NCI-H146 treated with DMSO at 0.1 percent for 48 hours (cell line): ENCODE measurements around the gene CDHR2.
A peak's percentile ranks its signal among the peaks of the same experiment; 100 is the strongest.
"Not testable (repeated sequence)": the region's sequence is repeated elsewhere in the genome, so short reads cannot be mapped to it uniquely, and the experiment has no call there.

Experiments
- DNase-seq: peaks from one replicate; lab custom pipeline; 2025; ENCODE audit not compliant: unreplicated experiment; lab: John Stamatoyannopoulos, UW

The CDHR2 gene

GRCh38 chr5:176540476-176540899, 8.7 kb upstream of the CDHR2 start:
- no peak for DNase-seq

GRCh38 chr5:176540956-176541337, 8.2 kb upstream of the CDHR2 start:
- no peak for DNase-seq

- DNase-seq, result no peak
These were observed 7.6 kb upstream of the CDHR2 start for GRCh38 chr5:176541338-176542134.

- no peak for DNase-seq
These were observed 7.0 kb upstream of the CDHR2 start for GRCh38 chr5:176542135-176542595.

- DNase-seq, result no peak
These were observed 6.3 kb upstream of the CDHR2 start for GRCh38 chr5:176542596-176543427.

GRCh38 chr5:176543428-176544182, 5.5 kb upstream of the CDHR2 start:
- DNase-seq, result peak; percentile 41

GRCh38 chr5:176545388-176545736, 3.8 kb upstream of the CDHR2 start:
- no peak for DNase-seq

- DNase-seq, result no peak
These were observed 3.2 kb upstream of the CDHR2 start for GRCh38 chr5:176545737-176546509.

- DNase-seq, result no peak
These were observed 1.3 kb upstream of the CDHR2 start for GRCh38 chr5:176547802-176548201.

GRCh38 chr5:176549871-176550270, 729 bp downstream of the CDHR2 start:
- DNase-seq, result no peak

- no peak for DNase-seq
These were observed 1.2 kb downstream of the CDHR2 start for GRCh38 chr5:176550275-176550831.

GRCh38 chr5:176550937-176551336, 1.8 kb downstream of the CDHR2 start:
- not testable (repeated sequence) for DNase-seq

GRCh38 chr5:176552332-176552869, 3.3 kb downstream of the CDHR2 start:
- no peak for DNase-seq

- DNase-seq, result peak; percentile 44
These were observed 4.3 kb downstream of the CDHR2 start for GRCh38 chr5:176553260-176554085.

GRCh38 chr5:176557846-176558245, 8.7 kb downstream of the CDHR2 start:
- DNase-seq, result no peak

GRCh38 chr5:176559683-176560082, 10.5 kb downstream of the CDHR2 start:
- no peak for DNase-seq

- no peak for DNase-seq
These were observed 11.2 kb downstream of the CDHR2 start for GRCh38 chr5:176560364-176560763.

GRCh38 chr5:176561259-176561658, 12.1 kb downstream of the CDHR2 start:
- no peak for DNase-seq

- DNase-seq, result no peak
These were observed 13.0 kb downstream of the CDHR2 start for GRCh38 chr5:176562189-176562588.
